Peyer's patch (tissue), 4 donors: Measurements from ENCODE around the gene XYLT1. TPM values are rescaled to one million over a fixed set of nuclear protein-coding genes. Genes with fewer than 3 reads are reported as not detected.
A peak's percentile ranks its signal among the peaks of the same experiment; 100 is the strongest.

Source experiments
- DNase-seq, 3 donors: peaks; one replicate each; pipeline ENCODE4 v3.0.0-alpha.2; 2017 to 2019
- H3K27ac ChIP-seq, 4 donors: fragments of 200-600 bp; sonication (generic); one replicate each; pipeline ENCODE4 v1.5.1; 2016 to 2019
- H3K27me3 ChIP-seq, 2 donors: fragments of 200-600 bp; sonication (generic); one replicate each; pipeline ENCODE4 v1.5.1; 2019
- H3K36me3 ChIP-seq, 3 donors: fragments of 200-600 bp; sonication (generic); one replicate each; pipeline ENCODE4 v1.5.1; 2016 to 2019
- H3K4me1 ChIP-seq, 4 donors: fragments of 200-600 bp; sonication (generic); one replicate each; pipeline ENCODE4 v1.5.1; 2016 to 2019
- H3K4me3 ChIP-seq, 4 donors: fragments of 200-600 bp; sonication (generic); 1 replicate in 3 of 4; 2 replicates in 1 of 4; pipeline ENCODE4 v1.5.1; 2016 to 2019; ENCODE audit warnings: mild to moderate bottlenecking in 1 of 4
- H3K9me3 ChIP-seq, 4 donors: fragments of 200-600 bp; sonication (generic); one replicate each; pipeline ENCODE4 v1.5.1; 2016 to 2019; ENCODE audit warnings: mild to moderate bottlenecking in 1 of 4
- CTCF ChIP-seq, 6 experiments: fragments of 450-650 bp in 4 of 6; fragments of 200-600 bp in 2 of 6; sonication (generic) in 1 of 6; IDR thresholded peaks; one replicate each; pipeline ENCODE4 v1.5.1; 2017 to 2019; ENCODE audit warnings: antibody characterized with exemption in 6 of 6, mild to moderate bottlenecking in 3 of 6, moderate library complexity in 1 of 6
- POLR2A ChIP-seq, 2 donors: fragments of 450-650 bp; IDR thresholded peaks; one replicate each; pipeline ENCODE4 v1.5.1; 2017; ENCODE audit warnings: antibody characterized with exemption in 2 of 2, mild to moderate bottlenecking in 2 of 2, moderate library complexity in 2 of 2
- total RNA-seq, 4 donors: library from RNA; depleted of rRNA; stranded (reverse); fragments of >200 nt; gene quantifications; one replicate each; pipeline ENCODE4 v1.1.0, GENCODE V29; 2016

XYLT1 gene
- total RNA-seq, 4 donors from 2014 or later, result 18.7 to 42.1 (median 37.7) TPM

- no peak for DNase-seq
These were observed 391.7 kb downstream of the XYLT1 start for GRCh38 chr16:17078931-17079631.

GRCh38 chr16:17076818-17077498 is 393.8 kb downstream of the XYLT1 start:
- no peak overlapping the region for H3K4me3 ChIP-seq
- H3K4me1 ChIP-seq, result no peaks in the 10 kb centered on the region
- TF ChIP-seq POLR2A (IDR thresholded peaks at IDR 0.05), result no peak
- H3K27ac ChIP-seq, result no peak overlapping the region
- no peaks in the 10 kb centered on the region for H3K9me3 ChIP-seq
- H3K27me3 ChIP-seq, result no peaks in the 10 kb centered on the region
- no peaks in the 10 kb centered on the region for H3K36me3 ChIP-seq
- no peak for DNase-seq

More at GRCh38 chr16:17078931-17079631, 391.7 kb downstream of the XYLT1 start:
- Histone ChIP-seq H3K4me1 (no peaks in the 10 kb centered on the region), H3K9me3 (no peaks in the 10 kb centered on the region), H3K27me3 (no peaks in the 10 kb centered on the region), H3K4me3 (no peak overlapping the region), H3K27ac (no peak overlapping the region), H3K36me3 (no peaks in the 10 kb centered on the region)
- no peak for TF ChIP-seq POLR2A (IDR thresholded peaks at IDR 0.05)
- no peak for TF ChIP-seq CTCF (IDR thresholded peaks at IDR 0.05)

GRCh38 chr16:17076092-17076754 is 394.5 kb downstream of the XYLT1 start:
- Histone ChIP-seq H3K27ac (no peak overlapping the region), H3K4me1 (no peaks in the 10 kb centered on the region), H3K9me3 (no peaks in the 10 kb centered on the region), H3K36me3 (no peaks in the 10 kb centered on the region), H3K4me3 (no peak overlapping the region), H3K27me3 (no peaks in the 10 kb centered on the region)
- TF ChIP-seq CTCF (IDR thresholded peaks at IDR 0.05) (no peak), POLR2A (IDR thresholded peaks at IDR 0.05) (no peak)
- no peak for DNase-seq

GRCh38 chr16:17072104-17072503 is 398.7 kb downstream of the XYLT1 start:
- DNase-seq, result no peak

GRCh38 chr16:17070882-17071592 is 399.7 kb downstream of the XYLT1 start:
- Histone ChIP-seq H3K27me3 (no peaks in the 10 kb centered on the region), H3K4me1 (peaks cover 0 to 9% (median 0%) of the 10 kb centered on the region in 4 donors), H3K4me3 (peak overlapping the region; percentile 15 to 37 (median 31)), H3K27ac (peak overlapping the region in 2 of 4 donors; percentile 32 to 74), H3K36me3 (no peaks in the 10 kb centered on the region), H3K9me3 (no peaks in the 10 kb centered on the region)
- TF ChIP-seq POLR2A (IDR thresholded peaks at IDR 0.05) (no peak), CTCF (IDR thresholded peaks at IDR 0.05) (no peak)
- DNase-seq, result peak; percentile 59 to 95 (median 94)

More at GRCh38 chr16:17072104-17072503, 398.7 kb downstream of the XYLT1 start:
- Histone ChIP-seq H3K27ac (no peak overlapping the region), H3K4me3 (no peak overlapping the region), H3K27me3 (no peaks in the 10 kb centered on the region), H3K36me3 (no peaks in the 10 kb centered on the region), H3K9me3 (no peaks in the 10 kb centered on the region), H3K4me1 (peaks cover 0 to 9% (median 0%) of the 10 kb centered on the region in 4 donors)
- TF ChIP-seq POLR2A (IDR thresholded peaks at IDR 0.05) (no peak), CTCF (IDR thresholded peaks at IDR 0.05) (no peak)
